GM12872 (cell line): ENCODE results near the gene ESR1.

Experiments
- CTCF ChIP-seq: IDR thresholded peaks from 3 replicates; pipeline ENCODE4 v1.5.1; 2011; ENCODE audit warnings: low read depth, mild to moderate bottlenecking, low read length, moderate library complexity; ENCODE audit not compliant: insufficient read depth

Gene ESR1

GRCh38 chr6:152107973-152108372, 300.5 kb downstream of the ESR1 start:
- TF ChIP-seq CTCF: no peak

GRCh38 chr6:152110886-152111820, 303.7 kb downstream of the ESR1 start:
- TF ChIP-seq CTCF: no peak

- no peak for TF ChIP-seq CTCF
Observed at GRCh38 chr6:152112491-152113261, 305.2 kb downstream of the ESR1 start.

- TF ChIP-seq CTCF: no peak
Observed at GRCh38 chr6:152117156-152118133, 310.0 kb downstream of the ESR1 start.

GRCh38 chr6:152118224-152118623, 310.7 kb downstream of the ESR1 start:
- TF ChIP-seq CTCF: no peak

- no peak for TF ChIP-seq CTCF
Observed at GRCh38 chr6:152118678-152119077, 311.2 kb downstream of the ESR1 start.
